T-helper 17 cell (primary cell): ENCODE data around the gene MIGA1. TPM values are rescaled to one million over a fixed set of nuclear protein-coding genes. Genes with fewer than 3 reads are reported as not detected.
"Not testable (repeated sequence)": the region's sequence is repeated elsewhere in the genome, so short reads cannot be mapped to it uniquely, and the experiment has no call there.

ENCODE experiments used
- ATAC-seq: fragments of 150-1000 bp; cut with Tn5 transposase; 2 replicates; pipeline ENCODE4 v1.10.0; 2021; ENCODE audit warnings: mild to moderate bottlenecking, moderate library complexity
- DNase-seq, 3 donors: peaks; one replicate each; pipeline versions ENCODE4 v3.0.0 to v3.0.0-alpha.2; 2020 to 2021
- H3K9me3 ChIP-seq: one replicate; pipeline ENCODE4 v1.7.0; 2013; ENCODE audit warnings: low read length, mild to moderate bottlenecking; ENCODE audit not compliant: control insufficient read depth, poor library complexity, severe bottlenecking
- H3K27ac Mint-ChIP-seq: one replicate; pipeline ENCODE4 v1.8.0; 2022; ENCODE audit warnings: mild to moderate bottlenecking, moderate library complexity, mixed read lengths
- H3K27me3 Mint-ChIP-seq: one replicate; pipeline ENCODE4 v1.8.0; 2022; ENCODE audit warnings: mixed read lengths
- H3K36me3 Mint-ChIP-seq: one replicate; pipeline ENCODE4 v1.8.0; 2022; ENCODE audit warnings: low read depth, mixed read lengths
- H3K4me1 Mint-ChIP-seq: one replicate; pipeline ENCODE4 v1.8.0; 2022; ENCODE audit warnings: mild to moderate bottlenecking, mixed read lengths
- H3K4me3 Mint-ChIP-seq: one replicate; pipeline ENCODE4 v1.8.0; 2022; ENCODE audit warnings: mild to moderate bottlenecking, moderate library complexity, mixed read lengths
- total RNA-seq, 4 donors: library from RNA in 2 of 4; stranded (reverse) in 2 of 4; gene quantifications; one replicate each; pipeline ENCODE4 v1.2.3 and lab custom pipeline; 2022 to 2026

The MIGA1 gene
- total RNA-seq, 2 donors from 2014 or later = 11.8 to 14.7 TPM

- no peaks in the 10 kb centered on the region for H3K36me3 Mint-ChIP-seq
- H3K9me3 ChIP-seq = no peaks in the 10 kb centered on the region
- H3K27me3 Mint-ChIP-seq = no peaks in the 10 kb centered on the region
- ATAC-seq (no peak), DNase-seq (no peak)
- H3K27ac Mint-ChIP-seq = no peak overlapping the region
- peaks cover 11% of the 10 kb centered on the region for H3K4me1 Mint-ChIP-seq
- H3K4me3 Mint-ChIP-seq = no peak overlapping the region
These were observed 17.4 kb upstream of the MIGA1 start for GRCh38 chr1:77762072-77762476.

- Mint-ChIP-seq H3K4me1 (no peaks in the 10 kb centered on the region), H3K36me3 (no peaks in the 10 kb centered on the region), H3K27me3 (no peaks in the 10 kb centered on the region), H3K4me3 (no peak overlapping the region), H3K27ac (no peak overlapping the region)
- ATAC-seq = no peak
- no peak for DNase-seq
- no peaks in the 10 kb centered on the region for H3K9me3 ChIP-seq
These were observed 11.4 kb upstream of the MIGA1 start for GRCh38 chr1:77768006-77768405.

GRCh38 chr1:77776007-77776700 is 3.3 kb upstream of the MIGA1 start:
- no peaks in the 10 kb centered on the region for H3K27me3 Mint-ChIP-seq
- DNase-seq = no peak
- H3K9me3 ChIP-seq = no peaks in the 10 kb centered on the region
- peaks cover 16% of the 10 kb centered on the region for H3K4me1 Mint-ChIP-seq
- H3K36me3 Mint-ChIP-seq = peaks cover 3% of the 10 kb centered on the region
- no peak for ATAC-seq
- H3K27ac Mint-ChIP-seq = no peak overlapping the region
- H3K4me3 Mint-ChIP-seq = no peak overlapping the region

- DNase-seq (no peak), ATAC-seq (no peak)
- H3K27ac Mint-ChIP-seq = peak overlapping the region; percentile 57
- H3K9me3 ChIP-seq = no peaks in the 10 kb centered on the region
- H3K36me3 Mint-ChIP-seq = peaks cover 10% of the 10 kb centered on the region
- H3K4me3 Mint-ChIP-seq = no peak overlapping the region
- peaks cover 20% of the 10 kb centered on the region for H3K4me1 Mint-ChIP-seq
- H3K27me3 Mint-ChIP-seq = no peaks in the 10 kb centered on the region
These were observed 2.2 kb downstream of the MIGA1 start for GRCh38 chr1:77781683-77782082.

- Mint-ChIP-seq H3K36me3 (peaks cover 12% of the 10 kb centered on the region), H3K4me3 (no peak overlapping the region), H3K27ac (no peak overlapping the region), H3K4me1 (peaks cover 20% of the 10 kb centered on the region), H3K27me3 (no peaks in the 10 kb centered on the region)
- no peak for DNase-seq
- H3K9me3 ChIP-seq = no peaks in the 10 kb centered on the region
- ATAC-seq = no peak
These were observed 3.7 kb downstream of the MIGA1 start for GRCh38 chr1:77783141-77783540.

- DNase-seq = not testable (repeated sequence)
- Mint-ChIP-seq H3K36me3 (peaks cover 14% of the 10 kb centered on the region), H3K27ac (peak overlapping the region; percentile 29)
These were observed 6.8 kb downstream of the MIGA1 start for GRCh38 chr1:77786093-77786741.

GRCh38 chr1:77794550-77794949 is 15.1 kb downstream of the MIGA1 start:
- Mint-ChIP-seq H3K27me3 (no peaks in the 10 kb centered on the region), H3K27ac (peak overlapping the region; percentile 19), H3K4me1 (peaks cover 13% of the 10 kb centered on the region), H3K4me3 (no peak overlapping the region), H3K36me3 (peaks cover 5% of the 10 kb centered on the region)
- DNase-seq = no peak
- no peaks in the 10 kb centered on the region for H3K9me3 ChIP-seq
- ATAC-seq = no peak

More at GRCh38 chr1:77786093-77786741, 6.8 kb downstream of the MIGA1 start:
- not testable (repeated sequence) for H3K4me3 Mint-ChIP-seq, H3K4me1 Mint-ChIP-seq, H3K27me3 Mint-ChIP-seq, ATAC-seq, H3K9me3 ChIP-seq

- H3K27me3 Mint-ChIP-seq = no peaks in the 10 kb centered on the region
These were observed 17.4 kb downstream of the MIGA1 start for GRCh38 chr1:77796695-77797405.

GRCh38 chr1:77797991-77798390 is 18.5 kb downstream of the MIGA1 start:
- no peaks in the 10 kb centered on the region for H3K27me3 Mint-ChIP-seq
- no peak overlapping the region for H3K4me3 Mint-ChIP-seq
- ATAC-seq (no peak), DNase-seq (no peak)
- H3K36me3 Mint-ChIP-seq = peaks cover 5% of the 10 kb centered on the region
- H3K4me1 Mint-ChIP-seq = peaks cover 12% of the 10 kb centered on the region
- no peaks in the 10 kb centered on the region for H3K9me3 ChIP-seq
- H3K27ac Mint-ChIP-seq = peak overlapping the region; percentile 61

More at GRCh38 chr1:77796695-77797405, 17.4 kb downstream of the MIGA1 start:
- peaks cover 5% of the 10 kb centered on the region for H3K36me3 Mint-ChIP-seq
- DNase-seq (no peak), ATAC-seq (no peak)
- H3K9me3 ChIP-seq = no peaks in the 10 kb centered on the region
- H3K4me3 Mint-ChIP-seq = no peak overlapping the region
- H3K4me1 Mint-ChIP-seq = peaks cover 15% of the 10 kb centered on the region
- peak overlapping the region; percentile 61 for H3K27ac Mint-ChIP-seq

GRCh38 chr1:77802026-77802425 is 22.6 kb downstream of the MIGA1 start:
- no peak for DNase-seq
- Mint-ChIP-seq H3K4me3 (no peak overlapping the region), H3K27me3 (no peaks in the 10 kb centered on the region), H3K4me1 (peaks cover 8% of the 10 kb centered on the region), H3K36me3 (peaks cover 6% of the 10 kb centered on the region), H3K27ac (peak overlapping the region; percentile 65)
- ATAC-seq = no peak
- no peaks in the 10 kb centered on the region for H3K9me3 ChIP-seq

GRCh38 chr1:77803371-77803770 is 23.9 kb downstream of the MIGA1 start:
- DNase-seq = no peak
- no peaks in the 10 kb centered on the region for H3K9me3 ChIP-seq
- peaks cover 6% of the 10 kb centered on the region for H3K36me3 Mint-ChIP-seq
- H3K27ac Mint-ChIP-seq = no peak overlapping the region
- peaks cover 8% of the 10 kb centered on the region for H3K4me1 Mint-ChIP-seq
- ATAC-seq = no peak
- no peak overlapping the region for H3K4me3 Mint-ChIP-seq
- no peaks in the 10 kb centered on the region for H3K27me3 Mint-ChIP-seq

- not testable (repeated sequence) for H3K4me3 Mint-ChIP-seq, H3K27me3 Mint-ChIP-seq, ATAC-seq, H3K4me1 Mint-ChIP-seq, DNase-seq, H3K9me3 ChIP-seq, H3K27ac Mint-ChIP-seq, H3K36me3 Mint-ChIP-seq
These were observed 30.5 kb downstream of the MIGA1 start for GRCh38 chr1:77809787-77810462.

GRCh38 chr1:77811589-77811988 is 32.1 kb downstream of the MIGA1 start:
- H3K4me3 Mint-ChIP-seq, DNase-seq, H3K27ac Mint-ChIP-seq, H3K9me3 ChIP-seq, H3K4me1 Mint-ChIP-seq, H3K27me3 Mint-ChIP-seq, H3K36me3 Mint-ChIP-seq: not testable (repeated sequence)
- peak; percentile 39 for ATAC-seq
